Tibial artery (tissue), 4 donors: ENCODE measurements around the gene PCDH17.

Source experiments
- DNase-seq, 2 donors: peaks; one replicate each; pipeline ENCODE4 v3.0.0-alpha.2; 2019
- H3K27ac ChIP-seq, 2 donors: fragments of 200-600 bp; sonication (generic) in 1 of 2; 1 replicate in 1 of 2; 2 replicates in 1 of 2; pipeline ENCODE4 v1.5.1; 2018 to 2019; ENCODE audit warnings: mild to moderate bottlenecking in 1 of 2
- H3K27me3 ChIP-seq, 2 donors: fragments of 200-600 bp; sonication (generic) in 1 of 2; one replicate each; pipeline versions ENCODE4 v1.5.1 to v1.6.0; 2016 to 2019
- H3K36me3 ChIP-seq, 3 donors: fragments of 200-600 bp; sonication (generic) in 2 of 3; one replicate each; pipeline ENCODE4 v1.5.1; 2016 to 2019; ENCODE audit warnings: mild to moderate bottlenecking in 2 of 3
- H3K4me1 ChIP-seq, 4 donors: fragments of 200-600 bp; sonication (generic) in 2 of 4; 1 replicate in 3 of 4; 2 replicates in 1 of 4; pipeline ENCODE4 v1.5.1; 2016 to 2019
- H3K4me3 ChIP-seq, 2 donors: fragments of 200-600 bp; sonication (generic) in 1 of 2; 1 replicate in 1 of 2; 2 replicates in 1 of 2; pipeline ENCODE4 v1.5.1; 2018 to 2019; ENCODE audit warnings: mild to moderate bottlenecking in 2 of 2
- H3K9me3 ChIP-seq, 3 donors: fragments of 200-600 bp; sonication (generic) in 1 of 3; one replicate each; pipeline ENCODE4 v1.5.1; 2016 to 2019
- intact Hi-C: fragments of 100-400 bp; cut with DNase I; formaldehyde crosslinking; loops from one replicate; pipeline ENCODE4 v1.15.0; 2023; ENCODE audit warnings: low total_unique reads
- TF ChIP-seq, protein P1 (sequence below), 2 experiments: fragments of 200-600 bp in 1 of 2; fragments of 450-650 bp in 1 of 2; IDR thresholded peaks; one replicate each; pipeline ENCODE4 v1.5.1; 2017 to 2019; ENCODE audit warnings: antibody characterized with exemption in 2 of 2, mild to moderate bottlenecking in 1 of 2, moderate library complexity in 1 of 2

Gene PCDH17

DNA sequence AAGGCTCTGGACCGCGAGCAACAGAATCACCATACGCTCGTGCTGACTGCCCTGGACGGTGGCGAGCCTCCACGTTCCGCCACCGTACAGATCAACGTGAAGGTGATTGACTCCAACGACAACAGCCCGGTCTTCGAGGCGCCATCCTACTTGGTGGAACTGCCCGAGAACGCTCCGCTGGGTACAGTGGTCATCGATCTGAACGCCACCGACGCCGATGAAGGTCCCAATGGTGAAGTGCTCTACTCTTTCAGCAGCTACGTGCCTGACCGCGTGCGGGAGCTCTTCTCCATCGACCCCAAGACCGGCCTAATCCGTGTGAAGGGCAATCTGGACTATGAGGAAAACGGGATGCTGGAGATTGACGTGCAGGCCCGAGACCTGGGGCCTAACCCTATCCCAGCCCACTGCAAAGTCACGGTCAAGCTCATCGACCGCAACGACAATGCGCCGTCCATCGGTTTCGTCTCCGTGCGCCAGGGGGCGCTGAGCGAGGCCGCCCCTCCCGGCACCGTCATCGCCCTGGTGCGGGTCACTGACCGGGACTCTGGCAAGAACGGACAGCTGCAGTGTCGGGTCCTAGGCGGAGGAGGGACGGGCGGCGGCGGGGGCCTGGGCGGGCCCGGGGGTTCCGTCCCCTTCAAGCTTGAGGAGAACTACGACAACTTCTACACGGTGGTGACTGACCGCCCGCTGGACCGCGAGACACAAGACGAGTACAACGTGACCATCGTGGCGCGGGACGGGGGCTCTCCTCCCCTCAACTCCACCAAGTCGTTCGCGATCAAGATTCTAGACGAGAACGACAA lies 1.8 kb downstream of the PCDH17 start:
- intact Hi-C loops = no loop called here
- H3K4me1 ChIP-seq = peaks cover 3 to 38% (median 34%) of the 10 kb centered on the region in 4 donors
- H3K9me3 ChIP-seq = peaks cover 0 to 15% (median 0%) of the 10 kb centered on the region in 3 donors
- H3K27me3 ChIP-seq = peaks cover 0 to 64% of the 10 kb centered on the region in 2 donors
- H3K36me3 ChIP-seq = no peaks in the 10 kb centered on the region
- H3K4me3 ChIP-seq = peak overlapping the region; percentile 51 to 57
- DNase-seq = peak; percentile 60 to 82
- peak overlapping the region; percentile 20 to 46 for H3K27ac ChIP-seq
- TF ChIP-seq, protein P1, sequence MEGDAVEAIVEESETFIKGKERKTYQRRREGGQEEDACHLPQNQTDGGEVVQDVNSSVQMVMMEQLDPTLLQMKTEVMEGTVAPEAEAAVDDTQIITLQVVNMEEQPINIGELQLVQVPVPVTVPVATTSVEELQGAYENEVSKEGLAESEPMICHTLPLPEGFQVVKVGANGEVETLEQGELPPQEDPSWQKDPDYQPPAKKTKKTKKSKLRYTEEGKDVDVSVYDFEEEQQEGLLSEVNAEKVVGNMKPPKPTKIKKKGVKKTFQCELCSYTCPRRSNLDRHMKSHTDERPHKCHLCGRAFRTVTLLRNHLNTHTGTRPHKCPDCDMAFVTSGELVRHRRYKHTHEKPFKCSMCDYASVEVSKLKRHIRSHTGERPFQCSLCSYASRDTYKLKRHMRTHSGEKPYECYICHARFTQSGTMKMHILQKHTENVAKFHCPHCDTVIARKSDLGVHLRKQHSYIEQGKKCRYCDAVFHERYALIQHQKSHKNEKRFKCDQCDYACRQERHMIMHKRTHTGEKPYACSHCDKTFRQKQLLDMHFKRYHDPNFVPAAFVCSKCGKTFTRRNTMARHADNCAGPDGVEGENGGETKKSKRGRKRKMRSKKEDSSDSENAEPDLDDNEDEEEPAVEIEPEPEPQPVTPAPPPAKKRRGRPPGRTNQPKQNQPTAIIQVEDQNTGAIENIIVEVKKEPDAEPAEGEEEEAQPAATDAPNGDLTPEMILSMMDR (IDR thresholded peaks at IDR 0.05) = peak; percentile 21 to 25

DNA sequence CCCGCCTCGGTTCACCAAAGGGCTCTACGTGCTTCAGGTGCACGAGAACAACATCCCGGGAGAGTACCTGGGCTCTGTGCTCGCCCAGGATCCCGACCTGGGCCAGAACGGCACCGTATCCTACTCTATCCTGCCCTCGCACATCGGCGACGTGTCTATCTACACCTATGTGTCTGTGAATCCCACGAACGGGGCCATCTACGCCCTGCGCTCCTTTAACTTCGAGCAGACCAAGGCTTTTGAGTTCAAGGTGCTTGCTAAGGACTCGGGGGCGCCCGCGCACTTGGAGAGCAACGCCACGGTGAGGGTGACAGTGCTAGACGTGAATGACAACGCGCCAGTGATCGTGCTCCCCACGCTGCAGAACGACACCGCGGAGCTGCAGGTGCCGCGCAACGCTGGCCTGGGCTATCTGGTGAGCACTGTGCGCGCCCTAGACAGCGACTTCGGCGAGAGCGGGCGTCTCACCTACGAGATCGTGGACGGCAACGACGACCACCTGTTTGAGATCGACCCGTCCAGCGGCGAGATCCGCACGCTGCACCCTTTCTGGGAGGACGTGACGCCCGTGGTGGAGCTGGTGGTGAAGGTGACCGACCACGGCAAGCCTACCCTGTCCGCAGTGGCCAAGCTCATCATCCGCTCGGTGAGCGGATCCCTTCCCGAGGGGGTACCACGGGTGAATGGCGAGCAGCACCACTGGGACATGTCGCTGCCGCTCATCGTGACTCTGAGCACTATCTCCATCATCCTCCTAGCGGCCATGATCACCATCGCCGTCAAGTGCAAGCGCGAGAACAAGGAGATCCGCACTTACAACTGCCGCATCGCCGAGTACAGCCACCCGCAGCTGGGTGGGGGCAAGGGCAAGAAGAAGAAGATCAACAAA lies 2.6 kb downstream of the PCDH17 start:
- Histone ChIP-seq H3K27me3 (peaks cover 0 to 57% of the 10 kb centered on the region in 2 donors), H3K36me3 (no peaks in the 10 kb centered on the region), H3K4me1 (peaks cover 3 to 37% (median 33%) of the 10 kb centered on the region in 4 donors), H3K9me3 (peaks cover 0 to 15% (median 0%) of the 10 kb centered on the region in 3 donors), H3K27ac (peak overlapping the region; percentile 20 to 46), H3K4me3 (peak overlapping the region; percentile 51 to 57)
- TF ChIP-seq, protein P1 (IDR thresholded peaks at IDR 0.05) = no peak
- intact Hi-C loops = no loop called here
- DNase-seq = peak; percentile 25 to 65

DNA sequence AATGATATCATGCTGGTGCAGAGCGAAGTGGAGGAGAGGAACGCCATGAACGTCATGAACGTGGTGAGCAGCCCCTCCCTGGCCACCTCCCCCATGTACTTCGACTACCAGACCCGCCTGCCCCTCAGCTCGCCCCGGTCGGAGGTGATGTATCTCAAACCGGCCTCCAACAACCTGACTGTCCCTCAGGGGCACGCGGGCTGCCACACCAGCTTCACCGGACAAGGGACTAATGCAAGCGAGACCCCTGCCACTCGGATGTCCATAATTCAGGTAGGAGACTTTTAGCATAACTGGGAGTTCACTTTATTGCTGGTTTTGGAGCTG lies 3.3 kb downstream of the PCDH17 start:
- intact Hi-C loops = no loop called here
- peaks cover under 1 to 31% (median 27%) of the 10 kb centered on the region in 4 donors for H3K4me1 ChIP-seq
- H3K36me3 ChIP-seq = no peaks in the 10 kb centered on the region
- H3K27me3 ChIP-seq = peaks cover 0 to 51% of the 10 kb centered on the region in 2 donors
- H3K27ac ChIP-seq = peak overlapping the region; percentile 20 to 46
- peaks cover 0 to 15% (median 0%) of the 10 kb centered on the region in 3 donors for H3K9me3 ChIP-seq
- DNase-seq = peak; percentile 35 to 64
- TF ChIP-seq, protein P1 (IDR thresholded peaks at IDR 0.05) = no peak
- peak overlapping the region; percentile 51 to 57 for H3K4me3 ChIP-seq

DNA sequence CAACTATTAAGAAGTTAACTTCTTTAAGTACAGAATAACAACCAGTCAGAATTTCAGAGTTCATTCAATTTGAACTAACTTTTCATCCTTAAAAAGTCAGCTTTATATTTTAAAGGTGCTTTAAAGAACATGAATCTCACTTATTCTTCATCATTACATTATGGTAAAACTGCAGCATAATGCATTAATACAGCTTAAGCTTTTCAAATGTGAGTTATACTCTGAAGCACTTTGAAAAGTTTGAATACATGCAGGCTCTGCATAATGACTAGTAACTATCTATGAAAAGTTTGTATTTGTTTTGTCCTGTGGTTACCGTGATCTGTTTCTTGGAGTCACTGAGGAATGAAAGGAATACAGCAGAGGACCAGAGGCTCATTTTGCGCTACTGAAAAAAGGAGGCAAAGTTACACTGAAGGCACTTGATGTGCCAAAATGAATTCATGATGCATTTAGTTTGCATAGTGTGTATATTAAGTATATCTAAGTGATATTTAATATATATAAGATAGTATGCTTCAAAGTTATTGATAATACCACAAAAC lies 4.1 kb downstream of the PCDH17 start:
- TF ChIP-seq, protein P1 (IDR thresholded peaks at IDR 0.05) = no peak
- Histone ChIP-seq H3K36me3 (no peaks in the 10 kb centered on the region), H3K9me3 (peaks cover 0 to 15% (median 0%) of the 10 kb centered on the region in 3 donors), H3K27me3 (peaks cover 0 to 44% of the 10 kb centered on the region in 2 donors), H3K4me1 (peaks cover 0 to 23% (median 20%) of the 10 kb centered on the region in 4 donors), H3K4me3 (peak overlapping the region; percentile 14 to 57), H3K27ac (no peak overlapping the region)
- DNase-seq = no peak
- intact Hi-C loops = no loop called here

DNA sequence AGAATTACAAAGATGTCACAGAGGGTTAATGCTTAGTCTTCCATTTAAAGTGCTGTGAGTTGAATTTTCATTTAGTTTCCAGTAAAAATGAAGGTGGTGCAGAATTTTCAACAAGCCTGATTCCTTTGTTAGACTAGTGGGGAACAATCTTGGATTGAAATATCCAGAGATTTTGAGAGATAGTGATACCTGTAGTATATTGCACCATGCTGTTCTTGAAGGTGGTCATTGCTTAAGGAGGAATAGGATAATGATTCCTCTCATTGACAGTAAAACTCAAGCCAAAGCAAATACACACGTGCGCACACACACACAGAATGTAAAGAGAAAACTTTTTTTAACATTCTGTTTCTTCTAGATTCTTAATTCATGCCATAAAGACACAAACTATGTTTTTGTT lies 5.3 kb downstream of the PCDH17 start:
- Histone ChIP-seq H3K4me1 (peaks cover 0 to 16% (median 8%) of the 10 kb centered on the region in 4 donors), H3K4me3 (no peak overlapping the region), H3K9me3 (peaks cover 0 to 15% (median 0%) of the 10 kb centered on the region in 3 donors), H3K36me3 (no peaks in the 10 kb centered on the region), H3K27me3 (peaks cover 0 to 32% of the 10 kb centered on the region in 2 donors), H3K27ac (no peak overlapping the region)
- no peak for DNase-seq
- intact Hi-C loops = no loop called here
- TF ChIP-seq, protein P1 (IDR thresholded peaks at IDR 0.05) = no peak
